Activated CD4-positive, alpha-beta T cell treated with anti-CD3 and anti-CD28 coated beads, Interleukin-2, amount 50 U/mL, for 4 hours (primary cell): ENCODE data around the gene STOML2.
A peak's percentile ranks its signal among the peaks of the same experiment; 100 is the strongest.
"Not testable (repeated sequence)": the region's sequence is repeated elsewhere in the genome, so short reads cannot be mapped to it uniquely, and the experiment has no call there.

ENCODE experiments used
- DNase-seq, 2 experiments: peaks; one replicate each; pipeline ENCODE4 v3.0.0-alpha.2; 2020

Gene STOML2

GRCh38 chr9:35102769-35103659, at the start of gene STOML2:
TSS of gene STOML2 (minus strand) at chr9:35103131. CDS start at chr9:35103094, 37 bp downstream.
- peak; percentile 89 for DNase-seq

- DNase-seq: not testable (repeated sequence)
These were observed 45.1 kb upstream of the STOML2 start for GRCh38 chr9:35147941-35148563.

- DNase-seq: no peak
These were observed 39.1 kb upstream of the STOML2 start for GRCh38 chr9:35142037-35142436.

GRCh38 chr9:35140093-35140492, 37.2 kb upstream of the STOML2 start:
- no peak for DNase-seq

GRCh38 chr9:35136866-35137265, 33.9 kb upstream of the STOML2 start:
- no peak for DNase-seq

GRCh38 chr9:35135988-35136387, 33.1 kb upstream of the STOML2 start:
- no peak for DNase-seq

- DNase-seq: no peak
These were observed 32.0 kb upstream of the STOML2 start for GRCh38 chr9:35134920-35135319.

GRCh38 chr9:35116898-35117551, 14.1 kb upstream of the STOML2 start:
- DNase-seq: peak; percentile 83

GRCh38 chr9:35116539-35116897, 13.6 kb upstream of the STOML2 start:
- DNase-seq: no peak

GRCh38 chr9:35115680-35116538, 13.0 kb upstream of the STOML2 start, which contains the start of gene ATOSB:
TSS of gene ATOSB (minus strand) at chr9:35115862. CDS start at chr9:35108274, 7,588 bp downstream.
- peak; percentile 88 to 89 for DNase-seq

GRCh38 chr9:35114840-35115628, 12.1 kb upstream of the STOML2 start:
- no peak for DNase-seq

GRCh38 chr9:35114113-35114839, 11.3 kb upstream of the STOML2 start:
- peak; percentile 55 to 61 for DNase-seq

GRCh38 chr9:35112257-35113020, 9.5 kb upstream of the STOML2 start:
- peak in 1 of 2 experiments; percentile 20 for DNase-seq

GRCh38 chr9:35111001-35111933, 8.3 kb upstream of the STOML2 start:
- DNase-seq: peak; percentile 95

GRCh38 chr9:35110327-35110761, 7.4 kb upstream of the STOML2 start:
- DNase-seq: no peak

GRCh38 chr9:35108946-35109575, 6.1 kb upstream of the STOML2 start:
- no peak for DNase-seq

- no peak for DNase-seq
These were observed 5.5 kb upstream of the STOML2 start for GRCh38 chr9:35108461-35108860.
